Measurements from ENCODE around the gene RNF111.

Gene RNF111

GRCh38 chr15:59026207-59026606 is 38.7 kb downstream of the RNF111 start:
- H3K9ac ChIP-seq: no peak overlapping the region
- no peak overlapping the region for H3K27ac ChIP-seq
- no peak for TF ChIP-seq Cebpa-rat (IDR thresholded peaks at IDR 0.05)
- no peak overlapping the region for H3K4me3 ChIP-seq
- peaks cover 0 to 5% (median 0%) of the 10 kb centered on the region in 11 experiments; a peak in 1 of 22 replicates for H3K9me3 ChIP-seq (replicated peaks in 1 of 11)
- peaks cover 10 to 100% (median 52%) of the 10 kb centered on the region in 11 experiments; a peak in 21 of 22 replicates for H4K20me1 ChIP-seq
- H3K36me3 ChIP-seq: peaks cover 44 to 94% (median 64%) of the 10 kb centered on the region in 11 experiments
- H3K4me2 ChIP-seq: no peak overlapping the region
- H3K27me3 ChIP-seq: no peaks in the 10 kb centered on the region
- peaks cover 0 to 6% (median 0%) of the 10 kb centered on the region in 10 experiments; a peak in 2 of 20 replicates for H3K4me1 ChIP-seq

DNA sequence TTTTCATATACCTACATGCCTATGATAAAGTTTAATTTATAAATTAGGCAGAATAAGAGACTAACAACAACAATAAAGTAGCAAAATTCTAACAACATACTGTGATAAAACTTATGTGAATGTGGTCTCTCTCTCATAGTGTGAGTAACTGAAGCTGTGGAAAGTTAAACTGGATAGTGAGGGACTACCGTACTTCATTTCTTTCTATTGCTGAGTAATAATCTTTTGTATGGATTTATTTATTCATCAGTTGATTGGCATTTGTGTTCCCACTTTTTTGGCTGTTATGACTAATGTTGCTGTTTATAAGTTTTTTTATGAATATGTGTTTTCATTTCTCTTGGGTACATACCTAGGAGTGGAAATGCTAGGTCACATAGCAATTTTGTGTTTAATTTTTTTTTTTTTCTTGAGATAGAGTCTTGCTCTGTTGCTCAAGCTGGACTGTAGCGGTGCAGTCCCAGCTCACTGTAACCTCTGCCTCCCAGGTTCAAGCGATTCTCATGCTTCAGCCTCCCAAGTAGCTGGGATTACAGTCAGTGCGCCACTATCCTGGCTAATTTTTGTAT is 41.0 kb downstream of the RNF111 start:
- H3K9me3 ChIP-seq (replicated peaks in 1 of 11): peaks cover 0 to 8% (median 0%) of the 10 kb centered on the region in 11 experiments; a peak in 5 of 22 replicates
- H3K4me1 ChIP-seq: peaks cover 0 to 18% (median 0%) of the 10 kb centered on the region in 10 experiments; a peak in 2 of 20 replicates
- no peak overlapping the region for H3K27ac ChIP-seq
- H3K27me3 ChIP-seq: no peaks in the 10 kb centered on the region
- no peak for TF ChIP-seq Cebpa-rat (IDR thresholded peaks at IDR 0.05)
- no peak overlapping the region for H3K4me3 ChIP-seq
- no peak overlapping the region for H3K4me2 ChIP-seq
- no peak overlapping the region for H3K9ac ChIP-seq
- peaks cover 47 to 97% (median 68%) of the 10 kb centered on the region in 11 experiments for H3K36me3 ChIP-seq
- peaks cover 10 to 99% (median 44%) of the 10 kb centered on the region in 11 experiments; a peak in 19 of 22 replicates for H4K20me1 ChIP-seq

DNA sequence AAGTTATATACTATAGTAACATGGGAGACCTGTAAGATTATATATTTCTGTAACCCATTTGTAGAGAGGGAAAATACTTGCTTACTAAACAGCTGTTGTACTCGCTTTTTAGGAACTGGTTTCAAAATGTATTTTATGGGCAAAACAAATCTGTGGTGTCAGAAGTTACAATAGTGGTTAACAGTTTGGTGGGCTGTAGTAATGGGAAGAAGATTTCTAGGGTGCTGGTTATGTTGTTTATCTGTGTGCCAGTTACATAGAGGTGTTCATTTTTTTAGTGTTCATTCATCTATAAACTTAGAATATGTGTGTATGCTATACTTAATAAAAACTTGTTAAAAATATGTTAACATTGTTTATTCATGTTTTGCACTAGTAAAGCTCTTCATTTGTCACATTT is 42.1 kb downstream of the RNF111 start:
- no peak for TF ChIP-seq Cebpa-rat (IDR thresholded peaks at IDR 0.05)
- H3K27me3 ChIP-seq: no peaks in the 10 kb centered on the region
- H3K9me3 ChIP-seq (replicated peaks in 1 of 11): peaks cover 0 to 17% (median 8%) of the 10 kb centered on the region in 11 experiments; a peak in 13 of 22 replicates
- H3K4me3 ChIP-seq: no peak overlapping the region
- no peak overlapping the region for H3K4me2 ChIP-seq
- H3K9ac ChIP-seq: no peak overlapping the region
- H4K20me1 ChIP-seq: peaks cover 10 to 99% (median 44%) of the 10 kb centered on the region in 11 experiments; a peak in 19 of 22 replicates
- H3K27ac ChIP-seq: no peak overlapping the region
- peaks cover 0 to 18% (median 0%) of the 10 kb centered on the region in 10 experiments; a peak in 2 of 20 replicates for H3K4me1 ChIP-seq
- peaks cover 56 to 97% (median 79%) of the 10 kb centered on the region in 11 experiments for H3K36me3 ChIP-seq

DNA sequence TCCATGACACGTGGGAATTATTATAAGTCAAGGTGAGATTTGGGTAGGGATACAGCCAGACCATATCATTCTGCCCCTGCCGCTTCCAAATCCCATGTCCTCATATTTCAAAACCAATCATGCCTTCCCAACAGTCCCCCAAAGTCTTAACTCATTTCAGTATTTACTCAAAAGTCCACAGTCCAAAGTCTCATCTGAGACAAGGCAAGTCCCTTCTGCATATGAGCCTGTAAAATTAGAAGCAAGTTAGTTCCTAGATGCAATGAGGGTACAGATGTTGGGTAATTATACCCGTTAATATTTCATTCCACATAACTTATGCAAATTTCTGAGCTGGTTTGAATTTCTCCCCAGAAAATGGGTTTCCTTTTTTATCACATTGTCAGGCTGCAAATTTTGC is 47.7 kb downstream of the RNF111 start:
- no peak for TF ChIP-seq Cebpa-rat (IDR thresholded peaks at IDR 0.05)
- Histone ChIP-seq H4K20me1 (peaks cover 0 to 100% (median 59%) of the 10 kb centered on the region in 11 experiments; a peak in 18 of 22 replicates), H3K27ac (no peak overlapping the region), H3K4me1 (peaks cover 0 to 24% (median 10%) of the 10 kb centered on the region in 10 experiments; a peak in 10 of 20 replicates), H3K4me2 (peak overlapping the region in 1 of 11 experiments; percentile 29; a peak in 1 of 22 replicates), H3K27me3 (no peaks in the 10 kb centered on the region), H3K4me3 (no peak overlapping the region), H3K36me3 (peaks cover 91 to 100% (median 98%) of the 10 kb centered on the region in 11 experiments), H3K9ac (no peak overlapping the region), H3K9me3 (replicated peaks in 1 of 11) (peaks cover 6 to 60% (median 44%) of the 10 kb centered on the region in 11 experiments; a peak in 21 of 22 replicates)

DNA sequence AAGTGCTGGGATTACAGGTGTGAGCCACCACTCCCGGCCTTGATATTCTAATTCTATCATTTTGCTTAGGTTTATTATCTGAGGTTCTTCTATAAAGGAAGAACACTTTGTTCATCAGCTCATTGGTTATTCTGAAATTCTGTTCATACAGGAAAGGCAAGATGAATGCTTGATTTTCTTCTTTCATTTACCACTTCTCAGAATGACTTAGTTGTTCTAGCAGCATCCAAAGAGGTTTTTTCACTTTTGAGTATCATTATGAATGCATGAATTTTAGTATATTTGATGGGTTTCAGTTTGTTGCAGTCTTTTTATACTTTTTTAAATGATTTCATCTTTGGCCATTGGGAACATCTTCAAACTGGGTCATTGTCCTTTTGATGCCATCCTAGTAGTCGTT is 51.8 kb downstream of the RNF111 start:
- H3K27ac ChIP-seq: no peak overlapping the region
- peaks cover 0 to 22% (median 10%) of the 10 kb centered on the region in 10 experiments; a peak in 10 of 20 replicates for H3K4me1 ChIP-seq
- H3K4me2 ChIP-seq: peak overlapping the region in 5 of 11 experiments; percentile 5 to 33 (median 16); a peak in 4 of 22 replicates
- no peak overlapping the region for H3K9ac ChIP-seq
- H3K4me3 ChIP-seq: no peak overlapping the region
- peaks cover 6 to 49% (median 38%) of the 10 kb centered on the region in 11 experiments; a peak in 21 of 22 replicates for H3K9me3 ChIP-seq (replicated peaks in 1 of 11)
- peaks cover 78 to 99% (median 93%) of the 10 kb centered on the region in 11 experiments for H3K36me3 ChIP-seq
- TF ChIP-seq Cebpa-rat (IDR thresholded peaks at IDR 0.05): no peak
- H4K20me1 ChIP-seq: peaks cover 8 to 100% (median 70%) of the 10 kb centered on the region in 11 experiments; a peak in 21 of 22 replicates
- H3K27me3 ChIP-seq: no peaks in the 10 kb centered on the region

DNA sequence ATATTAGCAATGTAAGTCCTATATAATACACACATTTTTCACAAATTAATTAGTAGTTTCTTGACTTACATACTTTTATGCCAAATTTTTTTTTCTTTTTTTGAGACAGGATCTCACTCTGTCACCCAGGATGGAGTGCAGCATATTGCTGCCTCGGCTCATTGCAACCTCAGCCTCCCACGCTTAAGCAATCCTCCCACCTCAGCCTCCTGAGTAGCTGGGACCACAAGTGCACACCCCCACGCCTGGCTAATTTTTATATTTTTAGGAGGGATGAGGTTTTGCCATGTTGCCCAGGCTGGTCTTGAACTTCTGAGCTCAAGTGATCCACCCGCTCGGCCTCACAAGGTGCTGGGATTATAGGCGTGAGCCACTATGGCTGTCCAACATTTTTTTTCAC is 54.6 kb downstream of the RNF111 start:
- TF ChIP-seq Cebpa-rat (IDR thresholded peaks at IDR 0.05): no peak
- Histone ChIP-seq H3K36me3 (peaks cover 67 to 96% (median 85%) of the 10 kb centered on the region in 11 experiments), H3K27ac (no peak overlapping the region), H3K4me1 (peaks cover 0 to 14% (median 8%) of the 10 kb centered on the region in 10 experiments; a peak in 9 of 20 replicates), H3K4me2 (no peak overlapping the region), H3K9ac (no peak overlapping the region), H4K20me1 (peaks cover 12 to 100% (median 74%) of the 10 kb centered on the region in 11 experiments; a peak in 21 of 22 replicates), H3K27me3 (no peaks in the 10 kb centered on the region), H3K9me3 (replicated peaks in 1 of 11) (peaks cover 0 to 32% (median 20%) of the 10 kb centered on the region in 11 experiments; a peak in 17 of 22 replicates), H3K4me3 (no peak overlapping the region)

DNA sequence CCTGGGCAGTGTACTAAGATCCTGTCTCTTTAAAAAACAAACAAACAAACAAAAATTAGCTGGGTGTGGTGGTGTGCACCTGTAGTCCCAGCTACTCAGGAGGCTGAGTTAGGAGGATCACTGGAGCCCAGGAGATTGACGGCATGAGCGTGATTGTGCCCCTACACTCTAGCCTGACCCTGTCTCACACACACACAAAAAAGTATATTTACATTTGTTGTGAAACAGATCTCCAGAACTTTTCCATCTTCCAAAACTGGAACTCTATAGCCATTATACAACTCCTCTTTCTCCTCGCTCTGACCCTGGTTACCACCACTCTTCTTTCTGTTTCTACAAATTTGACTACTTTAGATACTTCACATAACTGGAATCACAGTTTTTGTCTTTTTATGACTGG is 61.4 kb downstream of the RNF111 start:
- no peak overlapping the region for H3K4me2 ChIP-seq
- no peak overlapping the region for H3K9ac ChIP-seq
- H3K4me1 ChIP-seq: peaks cover 0 to 9% (median 0%) of the 10 kb centered on the region in 10 experiments; a peak in 2 of 20 replicates
- H3K9me3 ChIP-seq (replicated peaks in 1 of 11): peaks cover 0 to 23% (median 20%) of the 10 kb centered on the region in 11 experiments; a peak in 17 of 22 replicates
- TF ChIP-seq Cebpa-rat (IDR thresholded peaks at IDR 0.05): no peak
- H3K27ac ChIP-seq: no peak overlapping the region
- H3K36me3 ChIP-seq: peaks cover 67 to 89% (median 80%) of the 10 kb centered on the region in 11 experiments
- H3K4me3 ChIP-seq: no peak overlapping the region
- H3K27me3 ChIP-seq: no peaks in the 10 kb centered on the region
- peaks cover 8 to 98% (median 35%) of the 10 kb centered on the region in 11 experiments; a peak in 17 of 22 replicates for H4K20me1 ChIP-seq

GRCh38 chr15:59051873-59052861 is 64.7 kb downstream of the RNF111 start:
- Histone ChIP-seq H3K27ac (no peak overlapping the region), H3K4me3 (no peak overlapping the region), H3K9me3 (replicated peaks in 1 of 11) (peaks cover 0 to 18% (median 8%) of the 10 kb centered on the region in 11 experiments; a peak in 17 of 22 replicates), H4K20me1 (peaks cover 0 to 97% (median 22%) of the 10 kb centered on the region in 11 experiments; a peak in 12 of 22 replicates), H3K27me3 (no peaks in the 10 kb centered on the region), H3K4me2 (no peak overlapping the region), H3K4me1 (peaks cover 0 to 9% (median 0%) of the 10 kb centered on the region in 10 experiments; a peak in 1 of 20 replicates), H3K36me3 (peaks cover 77 to 92% (median 88%) of the 10 kb centered on the region in 11 experiments), H3K9ac (no peak overlapping the region)
- TF ChIP-seq Cebpa-rat (IDR thresholded peaks at IDR 0.05): no peak

Measured in BLaER1 treated with 17β-estradiol and CSF1 and Interleukin-3, amounts not matched to agents 10 nM and 100 nM (cell line).